ENCODE data around the gene ST3GAL5. TPM values are rescaled to one million over a fixed set of nuclear protein-coding genes. Genes with fewer than 3 reads are reported as not detected.

The ST3GAL5 gene
- 2.5 and 3.9 TPM in 2 replicates for total RNA-seq

GRCh38 chr2:85888684-85889626 is at the start of gene ST3GAL5:
Gene ST3GAL5 (minus strand): TSS chr2:85888990. CDS start chr2:85888905, 85 bp downstream.

Other genes with a start within 250 kb of the ST3GAL5 start
- not detected in 2 replicates for gene SFTPB, start 220.8 kb downstream of the ST3GAL5 start, total RNA-seq
- gene GNLY, start 194.6 kb downstream of the ST3GAL5 start, total RNA-seq: not detected in 2 replicates
- 11.4 and 15.1 TPM in 2 replicates for gene ATOH8, start 135.0 kb downstream of the ST3GAL5 start, total RNA-seq
- 15.6 and 16.6 TPM in 2 replicates for gene POLR1A, start 216.9 kb upstream of the ST3GAL5 start, total RNA-seq
- 57.2 and 73.5 TPM in 2 replicates for gene PTCD3, start 217.2 kb upstream of the ST3GAL5 start, total RNA-seq

All from bronchus fibroblast of lung (primary cell).